Uterine smooth muscle cell (primary cell): ENCODE results near the gene STOX2. TPM values are rescaled to one million over a fixed set of nuclear protein-coding genes. Genes with fewer than 3 reads are reported as not detected.

Experiments used
- total RNA-seq: library from RNA; depleted of rRNA; stranded (reverse); fragments of >200 nt; gene quantifications from 2 replicates; pipeline ENCODE4 v1.2.3, GENCODE V29; 2014

STOX2 gene
- 0.12 and 0.33 TPM in 2 replicates for total RNA-seq

GRCh38 chr4:183905081-183905592 is at the start of gene STOX2:
Gene STOX2, plus strand, starts transcription at chr4:183905307. Its CDS starts 1,484 bp downstream, at chr4:183906791.

Other genes starting within 250 kb of the STOX2 start
- gene RWDD4, start 246.1 kb upstream of the STOX2 start, total RNA-seq = 17.5 and 20.8 TPM in 2 replicates
- gene TRAPPC11, start 246.0 kb upstream of the STOX2 start, total RNA-seq = 58.1 and 68.2 TPM in 2 replicates